HG02981 (cell line): ENCODE data around the gene PRKCSH.

Experiments
- ATAC-seq: cut with Tn5 transposase; IDR thresholded peaks from one replicate; pipeline ENCODE4 v1.9.1; 2021; ENCODE audit warnings: mild to moderate bottlenecking, moderate library complexity; ENCODE audit not compliant: unreplicated experiment

Gene PRKCSH

DNA sequence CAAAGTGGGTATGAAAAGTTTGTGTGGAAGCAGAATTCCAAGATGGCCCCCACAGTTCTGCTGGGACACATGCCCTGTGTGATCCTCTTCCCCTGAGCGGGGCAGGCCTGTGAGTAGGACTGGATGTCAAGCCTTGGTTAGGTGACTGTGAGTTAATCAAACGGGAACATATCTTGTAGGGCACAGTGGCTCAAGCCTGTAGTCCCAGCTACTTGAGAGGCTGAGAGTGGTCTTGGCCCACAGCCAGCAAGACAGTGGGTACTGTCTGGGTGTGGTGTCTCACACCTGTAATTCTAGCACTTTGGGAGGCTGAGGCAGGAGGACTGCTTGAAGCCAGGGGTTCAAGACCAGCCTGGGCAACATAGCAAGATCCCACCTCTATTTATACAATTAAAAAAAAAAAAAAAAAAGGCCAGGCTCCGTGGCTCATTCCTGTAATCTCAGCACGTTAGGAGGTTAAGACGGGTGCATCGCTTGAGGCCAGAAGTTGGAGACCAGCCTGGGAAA lies 63.8 kb downstream of the PRKCSH start:
- no peak for ATAC-seq

DNA sequence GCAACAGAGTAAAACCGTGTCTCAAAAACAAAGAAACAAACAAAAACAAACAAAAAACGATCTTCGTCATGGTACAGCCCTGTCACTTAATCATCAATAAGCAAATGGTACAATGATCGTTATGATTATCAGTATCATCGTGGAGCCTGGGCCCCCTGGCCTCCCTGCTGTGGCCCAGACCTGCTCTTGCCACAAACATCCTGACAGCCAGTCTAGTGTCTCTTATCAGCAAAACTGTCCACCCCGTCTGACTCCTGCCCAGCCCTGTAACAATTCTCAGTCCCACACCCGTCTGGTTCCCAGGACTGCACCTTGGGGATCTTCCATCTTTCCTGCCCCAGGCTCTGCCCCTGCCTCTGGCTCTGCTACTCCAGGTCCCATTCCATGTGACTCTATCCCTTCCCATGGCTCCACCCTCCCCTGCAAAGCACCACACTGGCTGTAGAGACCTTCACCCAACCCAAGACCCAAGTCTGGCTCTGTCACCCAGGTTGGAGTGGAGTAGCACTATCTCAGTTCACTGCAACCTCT lies 64.5 kb downstream of the PRKCSH start:
- ATAC-seq, result no peak
